ENCODE data around the gene POGZ. TPM values are rescaled to one million over a fixed set of nuclear protein-coding genes. Genes with fewer than 3 reads are reported as not detected.

Gene POGZ
- total and polyA plus RNA-seq, 2 of the 13 experiments (the other 11 are each of a cell fraction or from before 2014, with no cell fraction given): 15.3 to 45.6 TPM

- TF ChIP-seq HMGXB4 (CRISPR knock-in tag; IDR thresholded peaks at IDR 0.05; ENCODE audit: borderline replicate concordance in 1 of 2, low read depth in 1 of 2) (peak; percentile 24 to 45; a peak in 2 of 4 replicates), JUND (CRISPR knock-in tag; IDR thresholded peaks at IDR 0.05) (no peak), ONECUT2 (CRISPR knock-in tag; IDR thresholded peaks at IDR 0.05) (peak; percentile 46; the same call in 1 of the 2 replicates), SKIL (CRISPR knock-in tag; IDR thresholded peaks at IDR 0.05; ENCODE audit: borderline replicate concordance) (no peak), CREB1 (IDR thresholded peaks at IDR 0.05) (no peak), CREB1 (CRISPR knock-in tag; IDR thresholded peaks at IDR 0.05) (peak; percentile 71; the same call in 1 of the 2 replicates), TRAFD1 (CRISPR knock-in tag; IDR thresholded peaks at IDR 0.05; ENCODE audit: borderline replicate concordance) (no peak), ZNF335 (CRISPR knock-in tag; IDR thresholded peaks at IDR 0.05) (no peak), IRF9 (CRISPR knock-in tag; IDR thresholded peaks at IDR 0.05; ENCODE audit: borderline replicate concordance) (no peak), MXD4 (CRISPR knock-in tag; IDR thresholded peaks at IDR 0.05) (no peak), SIN3B (IDR thresholded peaks at IDR 0.05; ENCODE audit: low read length) (no peak), PREB (CRISPR knock-in tag; IDR thresholded peaks at IDR 0.05) (no peak), ZKSCAN8 (CRISPR knock-in tag; IDR thresholded peaks at IDR 0.05; ENCODE audit: borderline replicate concordance) (no peak), SMARCC2 (IDR thresholded peaks at IDR 0.05) (no peak), RFX3 (CRISPR knock-in tag; IDR thresholded peaks at IDR 0.05) (no peak), HNF4A (CRISPR knock-in tag; IDR thresholded peaks at IDR 0.05) (peak; percentile 13; the same call in 1 of the 2 replicates), ZBTB20 (CRISPR knock-in tag; IDR thresholded peaks at IDR 0.05; ENCODE audit: borderline replicate concordance, low read depth) (no peak), FOXC1 (CRISPR knock-in tag; IDR thresholded peaks at IDR 0.05; ENCODE audit: borderline replicate concordance) (no peak), GABPA (IDR thresholded peaks at IDR 0.05; ENCODE audit: low read depth, low read length) (no peak), GABPA (CRISPR knock-in tag; IDR thresholded peaks at IDR 0.05; ENCODE audit: low read depth) (peak; percentile 36), KLF16 (CRISPR knock-in tag; IDR thresholded peaks at IDR 0.05) (no peak), KMT2B (CRISPR knock-in tag; IDR thresholded peaks at IDR 0.05) (0 out of 2 replicates have a peak, but pooled peaks have one; percentile 58)
These were observed 1.1 kb downstream of the POGZ start (continued) for GRCh38 chr1:151457911-151458801.

Measured in HepG2 (cell line).